Measurements from ENCODE around the gene KDM4C.

Gene KDM4C

DNA sequence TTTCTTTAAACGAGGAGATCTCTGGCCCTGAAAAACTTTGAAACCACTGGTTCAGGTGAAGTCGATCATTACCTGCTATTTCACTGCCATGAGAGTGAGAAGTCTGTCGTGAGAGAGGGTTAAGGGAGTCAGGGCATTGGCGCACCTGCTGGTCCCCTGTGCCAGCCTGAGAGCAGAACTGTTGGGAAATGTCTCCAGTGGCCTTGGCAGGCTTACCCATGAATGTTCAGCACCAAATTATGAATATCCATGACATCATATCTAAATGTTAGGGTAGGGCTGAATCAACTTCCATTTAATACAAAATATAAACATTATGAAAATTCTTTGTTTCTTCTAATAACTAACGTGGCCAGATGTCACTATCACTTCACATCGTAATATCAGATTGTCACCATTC, 379.3 kb downstream of the KDM4C start:
- Histone ChIP-seq H3K4me3 (ENCODE audit: low read depth in 1 of 2, low read length in 2 of 2) (no peak overlapping the region), H3K9ac (ENCODE audit: low read depth, low read length) (no peak overlapping the region), H3K36me3 (ENCODE audit: insufficient read depth, low read length) (peaks cover 9% of the 10 kb centered on the region; the same call in 1 of the 2 replicates), H3K9me3 (ENCODE audit: insufficient read depth, low read length, severe bottlenecking) (no peaks in the 10 kb centered on the region), H3K4me1 (ENCODE audit: insufficient read depth, low read length) (no peaks in the 10 kb centered on the region), H4K20me1 (ENCODE audit: insufficient read depth, low read length) (no peaks in the 10 kb centered on the region), H3K79me2 (ENCODE audit: insufficient read depth, low read length) (no peaks in the 10 kb centered on the region), H2AFZ (ENCODE audit: low read depth, low read length) (no peak overlapping the region), H3K27ac (ENCODE audit: low read length) (no peak overlapping the region), H3K4me2 (ENCODE audit: insufficient read depth, low read length) (no peak overlapping the region), H3K27me3 (ENCODE audit: insufficient read depth, low read length, poor library complexity) (no peaks in the 10 kb centered on the region)
- no peak for TF ChIP-seq EZH2 (IDR thresholded peaks at IDR 0.05; ENCODE audit: borderline replicate concordance, low read depth, low read length, severe bottlenecking)
- TF ChIP-seq, protein P1, sequence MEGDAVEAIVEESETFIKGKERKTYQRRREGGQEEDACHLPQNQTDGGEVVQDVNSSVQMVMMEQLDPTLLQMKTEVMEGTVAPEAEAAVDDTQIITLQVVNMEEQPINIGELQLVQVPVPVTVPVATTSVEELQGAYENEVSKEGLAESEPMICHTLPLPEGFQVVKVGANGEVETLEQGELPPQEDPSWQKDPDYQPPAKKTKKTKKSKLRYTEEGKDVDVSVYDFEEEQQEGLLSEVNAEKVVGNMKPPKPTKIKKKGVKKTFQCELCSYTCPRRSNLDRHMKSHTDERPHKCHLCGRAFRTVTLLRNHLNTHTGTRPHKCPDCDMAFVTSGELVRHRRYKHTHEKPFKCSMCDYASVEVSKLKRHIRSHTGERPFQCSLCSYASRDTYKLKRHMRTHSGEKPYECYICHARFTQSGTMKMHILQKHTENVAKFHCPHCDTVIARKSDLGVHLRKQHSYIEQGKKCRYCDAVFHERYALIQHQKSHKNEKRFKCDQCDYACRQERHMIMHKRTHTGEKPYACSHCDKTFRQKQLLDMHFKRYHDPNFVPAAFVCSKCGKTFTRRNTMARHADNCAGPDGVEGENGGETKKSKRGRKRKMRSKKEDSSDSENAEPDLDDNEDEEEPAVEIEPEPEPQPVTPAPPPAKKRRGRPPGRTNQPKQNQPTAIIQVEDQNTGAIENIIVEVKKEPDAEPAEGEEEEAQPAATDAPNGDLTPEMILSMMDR (IDR thresholded peaks at IDR 0.05; ENCODE audit: borderline replicate concordance, extremely low read depth, low read length, poor library complexity, severe bottlenecking), result no peak
- no peak for DNase-seq
- no peak for ATAC-seq (ENCODE audit: insufficient read depth, low read depth)

DNA sequence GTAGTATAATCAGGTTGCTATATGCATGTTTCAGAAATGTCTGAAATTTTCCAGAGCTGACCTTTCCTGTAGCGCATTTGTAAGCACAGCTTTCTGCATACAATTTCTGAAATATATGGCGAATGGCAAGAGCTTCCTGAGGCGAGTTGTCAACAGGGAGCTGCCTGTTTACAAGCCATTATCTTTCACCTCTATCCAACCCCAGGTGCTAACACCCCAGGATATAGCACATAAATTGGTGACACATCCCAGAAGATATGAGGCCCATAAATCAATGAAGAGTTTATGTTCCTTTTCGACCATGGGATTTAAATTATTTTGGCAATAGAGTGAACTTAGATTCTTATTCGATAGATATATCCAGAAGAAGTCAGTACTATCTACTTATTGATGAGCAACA, 379.8 kb downstream of the KDM4C start:
- H3K9me3 ChIP-seq (ENCODE audit: insufficient read depth, low read length, severe bottlenecking), result no peaks in the 10 kb centered on the region
- ATAC-seq (ENCODE audit: insufficient read depth, low read depth) (no peak), DNase-seq (no peak)
- TF ChIP-seq EZH2 (IDR thresholded peaks at IDR 0.05; ENCODE audit: borderline replicate concordance, low read depth, low read length, severe bottlenecking), result no peak
- TF ChIP-seq, protein P1 (IDR thresholded peaks at IDR 0.05; ENCODE audit: borderline replicate concordance, extremely low read depth, low read length, poor library complexity, severe bottlenecking), result no peak
- H3K4me2 ChIP-seq (ENCODE audit: insufficient read depth, low read length), result no peak overlapping the region
- no peaks in the 10 kb centered on the region for H3K27me3 ChIP-seq (ENCODE audit: insufficient read depth, low read length, poor library complexity)
- peaks cover 9% of the 10 kb centered on the region; the same call in 1 of the 2 replicates for H3K36me3 ChIP-seq (ENCODE audit: insufficient read depth, low read length)
- H3K9ac ChIP-seq (ENCODE audit: low read depth, low read length), result no peak overlapping the region
- no peak overlapping the region for H3K27ac ChIP-seq (ENCODE audit: low read length)
- no peaks in the 10 kb centered on the region for H3K4me1 ChIP-seq (ENCODE audit: insufficient read depth, low read length)
- H4K20me1 ChIP-seq (ENCODE audit: insufficient read depth, low read length), result no peaks in the 10 kb centered on the region
- H2AFZ ChIP-seq (ENCODE audit: low read depth, low read length), result no peak overlapping the region
- H3K4me3 ChIP-seq (ENCODE audit: low read depth in 1 of 2, low read length in 2 of 2), result no peak overlapping the region
- no peaks in the 10 kb centered on the region for H3K79me2 ChIP-seq (ENCODE audit: insufficient read depth, low read length)

DNA sequence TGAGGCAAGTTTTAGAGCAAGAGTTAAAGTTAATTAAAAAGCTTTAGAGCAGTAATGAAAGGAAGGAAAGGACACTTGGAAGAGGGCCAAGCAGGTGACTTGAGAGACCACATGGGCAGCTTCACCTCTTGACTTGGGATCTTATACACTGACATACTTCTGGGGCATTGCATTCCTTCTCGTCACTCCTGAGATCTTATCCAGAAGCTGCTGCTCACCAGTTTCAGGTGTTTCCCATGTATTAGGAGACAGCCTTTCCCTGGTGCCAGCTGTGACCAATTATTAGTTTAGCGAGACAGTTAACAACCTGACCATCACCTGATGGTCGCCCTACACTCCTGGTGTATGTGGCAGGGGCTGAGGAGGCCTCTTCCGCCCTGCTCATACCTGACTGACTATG, 382.1 kb downstream of the KDM4C start:
- DNase-seq, result no peak
- no peak for ATAC-seq (ENCODE audit: insufficient read depth, low read depth)
- Histone ChIP-seq H3K27ac (ENCODE audit: low read length) (no peak overlapping the region), H3K36me3 (ENCODE audit: insufficient read depth, low read length) (peaks cover 8% of the 10 kb centered on the region; the same call in 1 of the 2 replicates), H3K4me2 (ENCODE audit: insufficient read depth, low read length) (no peak overlapping the region), H3K9ac (ENCODE audit: low read depth, low read length) (no peak overlapping the region), H3K4me3 (ENCODE audit: low read depth in 1 of 2, low read length in 2 of 2) (no peak overlapping the region), H3K27me3 (ENCODE audit: insufficient read depth, low read length, poor library complexity) (no peaks in the 10 kb centered on the region), H2AFZ (ENCODE audit: low read depth, low read length) (no peak overlapping the region), H3K9me3 (ENCODE audit: insufficient read depth, low read length, severe bottlenecking) (no peaks in the 10 kb centered on the region), H3K4me1 (ENCODE audit: insufficient read depth, low read length) (no peaks in the 10 kb centered on the region), H4K20me1 (ENCODE audit: insufficient read depth, low read length) (no peaks in the 10 kb centered on the region), H3K79me2 (ENCODE audit: insufficient read depth, low read length) (no peaks in the 10 kb centered on the region)
- TF ChIP-seq EZH2 (IDR thresholded peaks at IDR 0.05; ENCODE audit: borderline replicate concordance, low read depth, low read length, severe bottlenecking), result no peak
- TF ChIP-seq, protein P1 (IDR thresholded peaks at IDR 0.05; ENCODE audit: borderline replicate concordance, extremely low read depth, low read length, poor library complexity, severe bottlenecking), result no peak

DNA sequence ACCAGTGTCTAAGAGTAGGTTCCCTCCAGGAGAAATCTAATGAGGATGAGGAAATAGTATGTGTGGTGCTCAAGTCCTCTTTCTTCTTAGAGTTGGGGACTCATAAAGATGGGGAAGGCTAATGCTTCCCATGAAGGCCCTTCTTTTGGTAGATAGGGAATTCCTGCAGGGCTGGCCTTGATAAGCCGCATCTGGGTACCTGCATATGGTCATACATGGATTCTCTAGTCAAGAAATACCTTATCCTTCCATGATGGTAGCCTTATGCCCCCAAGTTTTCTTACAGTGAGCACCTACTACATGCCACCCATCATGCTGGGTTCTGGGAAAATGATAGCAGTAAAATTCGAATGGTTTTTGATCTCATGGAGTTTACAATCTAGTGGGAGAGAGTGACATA, 382.6 kb downstream of the KDM4C start:
- ATAC-seq (ENCODE audit: insufficient read depth, low read depth) (no peak), DNase-seq (no peak)
- no peaks in the 10 kb centered on the region for H3K79me2 ChIP-seq (ENCODE audit: insufficient read depth, low read length)
- H3K4me3 ChIP-seq (ENCODE audit: low read depth in 1 of 2, low read length in 2 of 2), result no peak overlapping the region
- H4K20me1 ChIP-seq (ENCODE audit: insufficient read depth, low read length), result no peaks in the 10 kb centered on the region
- H2AFZ ChIP-seq (ENCODE audit: low read depth, low read length), result no peak overlapping the region
- TF ChIP-seq, protein P1 (IDR thresholded peaks at IDR 0.05; ENCODE audit: borderline replicate concordance, extremely low read depth, low read length, poor library complexity, severe bottlenecking), result no peak
- no peak for TF ChIP-seq EZH2 (IDR thresholded peaks at IDR 0.05; ENCODE audit: borderline replicate concordance, low read depth, low read length, severe bottlenecking)
- H3K9ac ChIP-seq (ENCODE audit: low read depth, low read length), result no peak overlapping the region
- H3K4me2 ChIP-seq (ENCODE audit: insufficient read depth, low read length), result no peak overlapping the region
- peaks cover 5% of the 10 kb centered on the region; the same call in 1 of the 2 replicates for H3K36me3 ChIP-seq (ENCODE audit: insufficient read depth, low read length)
- H3K27ac ChIP-seq (ENCODE audit: low read length), result no peak overlapping the region
- no peaks in the 10 kb centered on the region for H3K27me3 ChIP-seq (ENCODE audit: insufficient read depth, low read length, poor library complexity)
- H3K4me1 ChIP-seq (ENCODE audit: insufficient read depth, low read length), result no peaks in the 10 kb centered on the region
- no peaks in the 10 kb centered on the region for H3K9me3 ChIP-seq (ENCODE audit: insufficient read depth, low read length, severe bottlenecking)

Data from DND-41 (cell line).